Stimulated activated CD8-positive, alpha-beta memory T cell treated with anti-CD3 and anti-CD28 coated beads, Interleukin-7, amount 100 ng/mL, for 24 hours (primary cell): ENCODE measurements around the gene GNG7.
"Not testable (repeated sequence)": the region's sequence is repeated elsewhere in the genome, so short reads cannot be mapped to it uniquely, and the experiment has no call there.

Experiments used
- DNase-seq: peaks from one replicate; pipeline ENCODE4 v3.0.0-alpha.2; 2020; ENCODE audit warnings: low read depth

GNG7 gene

GRCh38 chr19:2726904-2727639, 24.6 kb upstream of the GNG7 start:
- no peak for DNase-seq

DNA sequence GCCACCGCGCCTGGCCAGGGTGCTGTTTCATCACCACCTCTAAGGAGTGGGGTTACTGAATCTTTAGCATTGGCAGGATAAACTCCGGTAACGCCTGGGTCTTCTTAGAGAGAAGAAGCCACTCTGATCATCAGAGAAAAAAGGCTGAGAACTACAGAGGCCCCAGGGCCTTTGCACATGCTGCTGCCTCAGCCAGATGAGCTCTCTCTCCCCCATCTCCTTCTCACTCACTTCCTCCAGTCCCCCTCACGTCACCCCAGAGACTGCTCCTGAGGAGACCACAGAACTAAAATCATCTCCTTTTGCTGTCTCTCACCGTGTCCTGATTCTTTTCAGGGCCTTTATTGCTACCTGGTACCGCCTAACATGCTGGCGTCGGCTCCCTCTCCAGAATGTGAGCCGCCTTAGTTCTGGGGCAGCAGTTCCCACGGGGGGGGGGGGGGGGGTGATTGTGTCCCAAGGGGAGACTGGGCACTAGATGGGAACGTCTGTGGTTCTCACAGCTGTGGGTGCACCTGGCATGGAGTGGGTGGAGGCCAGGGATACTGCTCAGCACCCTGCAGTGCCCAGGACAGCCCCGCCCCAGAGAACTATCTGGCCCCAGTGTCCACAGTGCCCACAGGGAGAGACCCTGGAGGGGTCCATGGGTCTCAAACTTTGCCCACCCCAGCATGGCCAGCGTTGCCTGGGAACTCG, 23.8 kb upstream of the GNG7 start:
- no peak for DNase-seq

DNA sequence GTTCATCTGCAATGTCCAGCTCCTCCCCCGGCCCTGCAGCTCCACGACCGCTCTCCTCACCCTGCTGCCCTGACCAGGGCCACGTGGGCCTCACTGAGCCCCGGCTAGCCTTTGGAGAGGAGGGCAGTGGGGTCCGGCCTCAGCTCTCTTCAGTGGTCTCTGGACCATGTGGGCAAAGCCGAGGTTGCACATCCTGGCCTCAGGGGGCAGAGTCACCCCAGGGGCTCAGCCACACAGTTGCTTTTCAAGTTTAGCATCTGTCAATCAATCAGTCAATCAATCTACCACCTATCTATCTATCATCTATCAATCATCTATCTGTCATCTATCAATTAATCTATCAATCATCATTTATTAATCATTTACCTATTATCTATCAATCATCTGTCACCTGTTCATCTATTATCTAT, 21.7 kb upstream of the GNG7 start:
- DNase-seq, result no peak

DNA sequence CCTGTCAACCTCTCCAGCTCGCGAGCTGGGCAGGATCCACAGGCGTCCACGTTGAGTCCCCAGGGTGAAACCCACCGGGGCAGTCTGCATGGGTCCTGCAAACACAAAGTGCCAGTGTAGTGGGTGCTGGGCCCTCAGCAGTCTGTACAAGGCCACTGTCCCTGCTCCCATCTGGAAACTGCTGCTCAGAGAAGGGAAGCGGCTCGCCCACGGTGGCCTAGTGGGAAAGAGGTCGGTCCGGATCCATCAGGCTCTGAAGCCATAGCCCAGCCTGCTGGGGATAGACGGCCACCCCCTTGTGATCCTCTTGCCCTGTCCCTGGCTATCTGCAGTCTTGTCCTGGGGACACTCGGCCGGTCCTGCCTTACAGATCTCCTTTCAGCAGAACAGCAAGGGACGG, 21.3 kb upstream of the GNG7 start:
- no peak for DNase-seq

DNA sequence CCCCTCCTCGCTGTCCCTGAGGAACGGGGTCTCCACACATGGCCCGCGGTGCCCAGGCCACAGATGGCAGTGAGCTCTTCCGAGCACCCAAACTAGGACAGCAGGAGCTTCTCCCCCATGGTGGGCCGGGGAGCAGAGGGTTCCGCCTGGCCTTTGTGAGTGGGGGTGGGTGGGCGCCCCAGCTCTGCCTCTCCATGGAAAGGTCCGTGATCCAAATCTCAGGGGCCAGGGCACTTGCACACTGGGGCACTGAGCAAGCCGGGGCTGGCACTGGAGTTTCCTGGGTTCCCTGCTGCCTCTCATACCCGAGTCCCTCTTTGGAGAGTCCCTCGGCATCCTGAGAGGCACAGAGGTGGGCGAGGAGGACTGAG, 20.8 kb upstream of the GNG7 start:
- DNase-seq, result no peak

DNA sequence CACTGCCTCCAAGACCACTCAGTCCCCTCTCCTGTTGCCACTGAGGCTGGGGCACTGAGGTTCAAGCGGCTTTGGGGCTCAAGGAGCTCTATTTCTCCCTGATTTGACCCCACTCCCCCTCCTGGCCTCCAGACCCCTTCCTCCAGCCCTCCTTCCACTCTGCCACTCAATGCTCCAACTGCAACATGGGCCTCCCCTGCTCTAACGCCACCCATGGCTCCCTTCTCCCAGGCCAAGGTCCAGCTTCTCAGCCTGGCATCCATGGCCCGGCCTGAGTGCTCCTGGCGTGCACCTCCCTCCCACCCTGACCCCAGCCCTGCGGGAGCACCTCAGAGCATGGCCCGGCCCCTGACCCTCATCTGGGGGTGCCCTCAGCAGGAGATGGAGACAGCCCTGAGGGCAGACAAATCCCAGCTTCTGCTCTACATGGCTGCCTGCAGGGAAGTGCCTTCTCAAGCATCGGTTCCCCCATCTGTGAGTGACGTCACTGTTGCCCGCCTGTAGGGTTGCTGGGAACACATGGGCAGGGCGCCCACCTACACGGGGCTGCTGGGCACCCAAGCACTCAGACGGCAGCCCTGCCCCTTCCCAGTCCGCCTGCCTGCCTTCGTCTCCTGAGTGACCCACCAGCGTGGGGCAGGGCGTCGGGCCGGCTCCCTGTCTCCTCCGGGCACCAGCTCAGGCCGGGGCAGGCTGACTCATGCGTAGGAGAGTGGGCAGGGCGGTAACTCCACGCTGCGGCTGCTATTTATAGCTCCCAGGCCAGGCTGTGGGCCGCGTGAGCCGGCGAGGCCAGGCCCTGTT, 20.2 kb upstream of the GNG7 start:
- no peak for DNase-seq

- no peak for DNase-seq
Measured at GRCh38 chr19:2721570-2722540, 19.4 kb upstream of the GNG7 start.

DNA sequence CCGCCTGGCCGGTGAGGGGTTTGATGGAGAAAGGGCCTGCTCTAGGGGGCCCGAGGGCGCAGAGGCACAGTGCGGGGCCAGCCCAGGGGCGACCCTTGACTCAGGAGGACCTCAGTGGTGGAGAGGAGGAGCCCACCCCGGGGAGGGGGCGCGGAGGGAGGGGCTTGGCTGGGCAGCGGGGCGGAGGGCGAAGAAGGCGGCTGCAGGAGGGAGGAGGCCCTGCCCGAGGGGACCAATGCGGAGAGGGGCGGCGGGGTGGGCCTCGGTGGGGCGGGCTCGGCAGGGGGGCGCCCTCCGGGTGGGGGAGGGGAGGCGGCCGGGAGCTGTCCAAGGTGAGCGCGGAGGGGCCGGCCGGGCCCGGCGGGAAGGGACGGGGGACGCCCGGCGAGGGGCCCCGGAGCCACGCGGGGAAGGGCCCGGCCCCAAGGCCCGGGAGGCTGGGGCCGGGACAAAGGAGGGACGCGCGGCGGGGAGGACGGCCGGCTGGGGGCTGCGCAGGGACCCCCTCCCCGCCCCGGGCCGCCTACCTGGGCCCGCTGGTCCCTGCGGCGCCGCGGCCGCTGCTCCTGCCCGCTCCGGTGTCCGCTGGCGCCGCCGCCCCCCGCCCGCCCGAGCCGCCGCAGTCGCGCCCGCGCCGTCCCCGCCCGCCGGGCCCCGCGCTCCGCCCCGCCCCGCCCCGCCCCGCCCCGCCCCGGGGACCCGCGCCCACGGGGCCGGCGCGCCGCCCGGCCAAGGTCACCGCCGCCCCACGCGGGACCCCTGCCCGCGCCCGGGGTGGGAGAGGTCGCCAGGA, 18.5 kb upstream of the GNG7 start, which contains the start of gene DIRAS1:
Gene DIRAS1, minus strand, starts transcription at position 596 of the 793 bp plus-strand sequence. CDS start 3,566 bp downstream, outside the sequence.
- no peak for DNase-seq

- DNase-seq, result no peak
Measured at GRCh38 chr19:2719920-2720776, 17.7 kb upstream of the GNG7 start.

DNA sequence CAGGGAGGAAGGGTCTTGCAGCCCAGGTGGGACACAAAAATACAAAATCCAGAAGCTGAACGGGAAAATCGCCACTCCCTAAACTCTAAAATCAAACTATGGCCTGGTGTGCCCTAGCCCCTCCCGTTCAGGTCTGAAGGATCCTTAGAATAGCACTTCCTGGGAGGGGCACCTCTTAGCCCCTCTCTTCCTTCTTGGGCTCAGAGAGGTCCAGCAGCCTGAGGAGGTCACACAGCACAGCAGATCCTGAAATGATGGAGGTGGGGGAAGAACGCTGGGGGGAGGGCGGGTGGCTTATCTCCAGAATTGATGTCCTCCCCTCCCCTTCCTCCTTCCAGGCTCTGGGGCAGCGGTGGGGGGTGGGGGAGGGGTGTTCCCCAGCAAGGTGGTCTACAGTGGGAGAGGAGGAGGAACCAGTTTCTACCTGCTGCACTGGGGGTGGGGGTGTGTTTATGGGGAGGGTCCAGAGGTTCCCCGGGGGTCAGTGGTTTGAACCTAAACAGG, 16.8 kb upstream of the GNG7 start:
- DNase-seq, result no peak

GRCh38 chr19:2717638-2718541, 15.4 kb upstream of the GNG7 start:
- DNase-seq, result no peak

GRCh38 chr19:2716722-2717637, 14.5 kb upstream of the GNG7 start:
- no peak for DNase-seq

DNA sequence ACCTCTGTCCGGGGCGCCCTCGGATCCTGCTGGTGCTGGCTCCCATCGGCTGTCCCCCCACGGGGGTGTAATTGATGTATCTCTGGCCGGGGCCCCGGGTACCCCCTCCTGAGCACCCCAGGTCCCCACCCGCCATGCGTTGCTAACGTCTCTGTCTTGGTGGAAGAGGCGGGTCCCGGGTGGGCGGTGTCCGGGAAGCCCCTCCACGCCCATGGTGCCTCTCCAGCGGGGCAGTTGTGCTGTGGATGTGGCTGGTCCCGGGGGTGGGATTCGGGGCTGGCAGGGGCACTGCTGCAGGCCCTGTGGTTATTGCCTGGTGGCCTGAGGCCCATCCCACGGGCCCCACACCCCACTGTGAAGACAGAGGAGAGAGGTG, 13.8 kb upstream of the GNG7 start:
- DNase-seq, result no peak

DNA sequence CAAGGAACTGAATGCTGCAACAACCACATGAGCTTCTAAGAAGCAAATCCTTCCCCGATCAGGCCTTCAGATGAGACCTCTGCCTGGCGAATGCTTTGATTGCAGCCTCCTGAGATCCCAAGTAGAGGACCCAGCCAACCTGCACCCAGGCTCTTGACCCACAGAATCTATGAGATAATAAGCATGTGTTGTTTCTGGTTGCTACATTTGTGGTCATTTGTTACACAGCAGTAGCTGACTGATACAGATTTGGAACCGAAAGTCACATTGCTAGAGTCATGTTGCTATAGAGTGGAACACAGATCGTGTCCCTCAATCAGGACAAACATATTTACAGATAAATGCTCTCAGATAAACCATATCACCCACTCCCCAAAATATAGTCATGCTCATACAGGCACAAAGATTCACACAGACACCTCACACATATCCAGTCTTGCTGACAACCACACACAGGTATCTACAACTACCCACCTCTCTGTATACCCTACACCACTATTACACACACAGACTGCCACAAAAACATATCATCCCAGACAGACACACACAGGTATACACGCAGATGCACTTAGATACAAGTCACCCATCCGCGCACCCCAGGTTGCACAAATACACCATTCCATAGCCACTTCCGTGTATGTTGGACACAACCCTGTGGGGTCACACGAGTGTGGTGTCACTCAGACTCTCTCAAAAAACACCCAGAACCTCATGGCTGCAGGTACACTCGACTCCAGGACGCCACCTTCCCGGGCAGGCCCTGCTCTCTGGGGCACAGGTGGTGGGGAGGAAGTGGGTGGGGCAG, 13.2 kb upstream of the GNG7 start:
- DNase-seq, result no peak

- DNase-seq, result no peak
Measured at GRCh38 chr19:2714531-2715269, 12.2 kb upstream of the GNG7 start.

GRCh38 chr19:2714102-2714501, 11.6 kb upstream of the GNG7 start:
- DNase-seq, result not testable (repeated sequence)
